Measurements from ENCODE around the gene FGD2. TPM values are rescaled to one million over a fixed set of nuclear protein-coding genes. Genes with fewer than 3 reads are reported as not detected.

Gene FGD2
- total and polyA plus RNA-seq, 2 of the 4 experiments (the other 2 are of a cell fraction) = 0.07 TPM; not detected in 1

DNA sequence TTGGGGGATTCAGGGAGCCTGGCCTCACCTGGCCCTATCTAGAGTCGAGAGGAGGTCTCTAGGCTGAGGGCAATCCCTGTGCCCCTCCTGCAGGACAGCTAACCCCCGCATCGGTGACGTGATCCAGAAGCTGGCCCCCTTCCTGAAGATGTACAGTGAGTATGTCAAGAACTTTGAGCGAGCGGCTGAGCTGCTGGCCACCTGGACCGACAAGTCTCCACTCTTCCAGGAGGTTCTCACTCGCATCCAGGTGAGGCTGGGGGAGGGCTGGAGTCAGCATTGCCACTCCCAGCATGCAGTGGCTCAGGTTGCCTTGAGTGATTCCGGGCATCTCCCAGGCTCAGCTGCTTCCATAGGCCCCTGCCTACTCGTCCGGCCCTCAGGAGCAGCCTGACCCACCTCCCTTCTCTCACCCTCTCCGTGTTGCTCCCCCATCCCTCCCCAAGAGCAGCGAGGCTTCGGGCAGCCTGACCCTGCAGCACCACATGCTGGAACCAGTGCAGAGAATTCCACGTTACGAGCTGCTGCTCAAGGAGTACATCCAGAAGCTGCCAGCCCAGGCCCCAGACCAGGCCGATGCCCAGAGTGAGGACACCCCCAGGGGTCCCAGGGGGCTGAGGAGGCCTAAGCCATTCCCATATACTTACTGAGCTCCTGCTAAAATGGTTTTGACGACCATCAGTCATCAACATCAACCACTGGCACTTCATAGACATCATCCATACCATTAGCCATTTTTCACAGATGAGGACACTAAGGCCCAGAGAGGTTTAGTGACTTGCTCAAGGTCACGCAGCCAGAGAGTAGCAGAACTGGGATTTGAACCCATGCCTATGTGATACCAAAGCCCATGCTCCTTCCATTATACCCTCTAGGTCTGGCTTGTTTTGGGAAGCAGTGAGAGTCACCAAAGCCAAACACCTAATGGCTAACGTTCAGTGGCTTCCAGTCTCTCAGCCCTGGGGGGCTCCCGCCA, 8.3 kb downstream of the FGD2 start:
- DNase-seq (no peak), ATAC-seq (ENCODE audit: low read depth) (no peak)
- no peak overlapping the region for H3K23ac ChIP-seq (ENCODE audit: low read depth, low read length)
- H3K79me1 ChIP-seq (ENCODE audit: low read depth in 1 of 2, low read length in 2 of 2) = no peaks in the 10 kb centered on the region
- no peak overlapping the region for H3K14ac ChIP-seq (replicated peaks; ENCODE audit: low read depth, low read length)
- H4K8ac ChIP-seq (ENCODE audit: low read depth in 2 of 2, low read length in 2 of 2) = no peak overlapping the region
- no peak overlapping the region for H3K9ac ChIP-seq (ENCODE audit: low read depth, low read length)
- no peak overlapping the region for H3K56ac ChIP-seq (ENCODE audit: extremely low read depth, insufficient read depth, low read length)
- H3K4me1 ChIP-seq (ENCODE audit: control insufficient read depth, insufficient read depth, low read length) = peaks cover 2% of the 10 kb centered on the region; the same call in 1 of the 2 replicates
- H2AK9ac ChIP-seq (replicated peaks; ENCODE audit: low read depth, low read length, poor library complexity) = no peak overlapping the region
- CTCF ChIA-PET = no interaction called here
- no peak overlapping the region for H2BK15ac ChIP-seq (ENCODE audit: low read depth, low read length)
- no peak overlapping the region for H4K91ac ChIP-seq (ENCODE audit: insufficient read depth, low read depth, low read length)
- no peaks in the 10 kb centered on the region for H3K9me1 ChIP-seq (ENCODE audit: insufficient read depth, low read length)
- H2BK120ac ChIP-seq (ENCODE audit: low read depth, low read length) = no peak overlapping the region
- 60% methylated on average over 2 of the region's 21 CpGs; no CpG with 5 or more reads in 1 of the 2 experiments for whole genome bisulfite sequencing, 2 experiments (ENCODE audit: extremely low coverage in 2 of 2, insufficient read length in 1 of 2)
- TF ChIP-seq FOS (IDR thresholded peaks at IDR 0.05; ENCODE audit: low read depth, low read length) (no peak), NFE2L2 (IDR thresholded peaks at IDR 0.05; ENCODE audit: low read depth, low read length) (no peak), MXI1 (IDR thresholded peaks at IDR 0.05; ENCODE audit: borderline replicate concordance, low read depth, low read length) (no peak), MAFK (IDR thresholded peaks at IDR 0.05; ENCODE audit: low read depth, low read length) (no peak), MAZ (IDR thresholded peaks at IDR 0.05; ENCODE audit: borderline replicate concordance, low read depth, low read length) (no peak), BHLHE40 (IDR thresholded peaks at IDR 0.05; ENCODE audit: low read depth, low read length) (no peak), CHD1 (IDR thresholded peaks at IDR 0.05; ENCODE audit: low read depth, low read length) (no peak)
- TF ChIP-seq, protein P1, sequence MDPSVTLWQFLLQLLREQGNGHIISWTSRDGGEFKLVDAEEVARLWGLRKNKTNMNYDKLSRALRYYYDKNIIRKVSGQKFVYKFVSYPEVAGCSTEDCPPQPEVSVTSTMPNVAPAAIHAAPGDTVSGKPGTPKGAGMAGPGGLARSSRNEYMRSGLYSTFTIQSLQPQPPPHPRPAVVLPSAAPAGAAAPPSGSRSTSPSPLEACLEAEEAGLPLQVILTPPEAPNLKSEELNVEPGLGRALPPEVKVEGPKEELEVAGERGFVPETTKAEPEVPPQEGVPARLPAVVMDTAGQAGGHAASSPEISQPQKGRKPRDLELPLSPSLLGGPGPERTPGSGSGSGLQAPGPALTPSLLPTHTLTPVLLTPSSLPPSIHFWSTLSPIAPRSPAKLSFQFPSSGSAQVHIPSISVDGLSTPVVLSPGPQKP (IDR thresholded peaks at IDR 0.05; ENCODE audit: borderline replicate concordance, low read depth, low read length) = no peak
- no TSS peak for BruUV-seq (replicated peaks)
- in situ Hi-C loops (cut with MboI; ENCODE audit: low sequenced_read_pairs) = loop anchor here (5.0 kb wide), 1 partner anchor 247 kb away; no protein-coding TSS in a partner anchor
- no peaks in the 10 kb centered on the region for H4K20me1 ChIP-seq (ENCODE audit: insufficient read depth, low read length)
- H3K27ac ChIP-seq (ENCODE audit: insufficient read depth, low read length) = no peak overlapping the region
- no peak overlapping the region for H3K4me2 ChIP-seq (ENCODE audit: low read depth, low read length)
- H2AFZ ChIP-seq (replicated peaks; ENCODE audit: low read length, poor library complexity) = no peak overlapping the region
- no peak overlapping the region for H3K18ac ChIP-seq (ENCODE audit: low read depth, low read length)
- 0 out of 2 replicates have a peak, but pooled peaks cover 2% of the 10 kb centered on the region for H3K27me3 ChIP-seq (ENCODE audit: control insufficient read depth, insufficient read depth, low read length)
- 0 out of 2 replicates have a peak, but pooled peaks cover 2% of the 10 kb centered on the region for H3K9me3 ChIP-seq (ENCODE audit: control insufficient read depth, insufficient read depth, low read length)
- dilution Hi-C loops (cut with HindIII; ENCODE audit: low sequenced_read_pairs, unreplicated experiment) = no loop called here
- POLR2A ChIA-PET (ENCODE audit: unreplicated experiment) = no interaction called here
- no peak overlapping the region for H3K4ac ChIP-seq (ENCODE audit: low read depth, low read length)
- no peak overlapping the region for H4K5ac ChIP-seq (ENCODE audit: low read depth, low read length)
- H3K4me3 ChIP-seq (ENCODE audit: insufficient read depth, low read depth, low read length) = no peak overlapping the region
- H2AK5ac ChIP-seq (ENCODE audit: low read depth, low read length) = no peak overlapping the region
- H2BK20ac ChIP-seq (ENCODE audit: low read depth, low read length) = no peak overlapping the region
- H3K36me3 ChIP-seq (ENCODE audit: control insufficient read depth, insufficient read depth, low read length) = no peaks in the 10 kb centered on the region
- no peak overlapping the region for H2BK5ac ChIP-seq (ENCODE audit: low read depth, low read length, poor library complexity, severe bottlenecking)
- intact Hi-C loops (cut with micrococcal nuclease) = loop anchor here (10.0 kb wide), 1 partner anchor 389 kb away; no protein-coding TSS in a partner anchor
